ENCODE results near the gene MCF2L.

Gene MCF2L

DNA sequence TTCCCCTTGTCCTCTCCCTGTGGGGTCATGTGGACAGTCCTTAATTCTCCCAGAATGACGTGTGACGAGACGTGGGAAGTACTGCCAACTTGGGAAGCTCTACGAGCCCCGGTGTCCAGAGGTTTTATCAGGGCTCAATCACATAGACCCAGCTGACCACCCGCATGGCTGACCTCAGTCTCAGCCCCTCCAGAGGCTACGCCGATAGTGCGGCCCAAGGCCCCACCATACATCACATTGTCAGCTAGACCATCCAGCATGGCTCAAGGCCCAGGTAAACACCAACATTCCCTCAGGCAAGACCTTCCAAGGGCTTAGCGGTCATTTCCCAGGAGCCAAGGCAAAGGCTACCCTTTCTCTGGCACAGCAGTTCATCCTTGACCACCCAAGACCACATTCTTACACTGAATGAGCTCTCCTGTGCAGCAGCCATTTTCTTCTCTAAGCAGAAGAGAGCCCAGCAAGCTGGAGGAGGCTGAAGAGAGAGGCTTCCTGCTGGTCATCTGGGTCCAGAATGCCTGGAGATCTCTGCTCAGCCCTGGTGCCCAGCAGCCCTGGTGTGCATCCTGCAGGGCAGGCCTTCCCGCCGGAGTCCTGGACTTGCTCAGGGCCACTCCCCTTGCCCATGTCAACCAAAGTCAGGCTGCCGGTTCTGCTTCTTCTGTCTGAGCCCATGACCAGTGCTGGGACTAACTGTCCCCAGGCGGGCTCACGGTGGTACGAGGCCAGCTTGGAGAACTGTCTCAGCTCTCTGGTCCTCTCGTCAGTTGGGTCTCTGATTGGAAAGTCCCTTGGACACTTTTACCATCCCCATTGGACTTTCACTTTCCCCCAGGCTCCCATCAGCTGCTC, 145.7 kb downstream of the MCF2L start:
- DNase-seq (ENCODE audit: low read depth) = no peak

DNA sequence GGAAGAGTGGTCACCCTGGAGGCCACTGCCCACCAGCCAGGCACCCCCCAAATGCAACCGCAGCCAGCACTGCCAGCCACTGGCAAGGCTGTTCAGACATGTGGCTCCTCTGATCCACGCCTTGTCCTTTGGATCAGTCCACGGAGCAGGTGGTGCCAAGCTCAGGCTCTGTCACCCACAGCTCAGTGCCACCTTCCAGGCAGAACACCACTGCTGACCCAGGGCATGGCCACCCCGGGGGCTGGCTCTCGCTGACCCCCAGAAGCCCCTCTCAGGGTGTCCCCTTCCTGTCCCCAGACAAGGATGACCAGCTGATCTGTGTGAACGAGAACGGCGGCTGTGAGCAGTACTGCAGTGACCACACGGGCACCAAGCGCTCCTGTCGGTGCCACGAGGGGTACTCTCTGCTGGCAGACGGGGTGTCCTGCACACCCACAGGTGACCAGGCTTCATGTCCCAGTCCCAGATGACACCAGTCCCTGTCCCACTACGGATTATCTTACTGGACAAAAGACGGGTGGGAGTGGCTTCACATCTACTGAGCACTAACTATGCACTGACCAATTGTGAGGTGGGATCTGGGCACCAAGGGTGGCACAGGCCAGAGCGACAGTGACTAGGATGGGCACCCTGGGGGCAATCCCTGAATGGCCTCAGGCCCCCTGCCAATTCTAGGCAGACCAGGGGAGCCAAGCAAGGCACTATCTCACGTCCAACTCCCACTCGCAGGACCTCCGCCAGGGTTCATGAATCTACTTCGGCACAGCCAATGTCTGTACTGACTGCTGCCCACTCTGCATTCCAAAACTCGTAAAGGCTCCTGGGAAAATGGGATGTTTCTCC, 146.6 kb downstream of the MCF2L start:
- no peak for DNase-seq (ENCODE audit: low read depth)

DNA sequence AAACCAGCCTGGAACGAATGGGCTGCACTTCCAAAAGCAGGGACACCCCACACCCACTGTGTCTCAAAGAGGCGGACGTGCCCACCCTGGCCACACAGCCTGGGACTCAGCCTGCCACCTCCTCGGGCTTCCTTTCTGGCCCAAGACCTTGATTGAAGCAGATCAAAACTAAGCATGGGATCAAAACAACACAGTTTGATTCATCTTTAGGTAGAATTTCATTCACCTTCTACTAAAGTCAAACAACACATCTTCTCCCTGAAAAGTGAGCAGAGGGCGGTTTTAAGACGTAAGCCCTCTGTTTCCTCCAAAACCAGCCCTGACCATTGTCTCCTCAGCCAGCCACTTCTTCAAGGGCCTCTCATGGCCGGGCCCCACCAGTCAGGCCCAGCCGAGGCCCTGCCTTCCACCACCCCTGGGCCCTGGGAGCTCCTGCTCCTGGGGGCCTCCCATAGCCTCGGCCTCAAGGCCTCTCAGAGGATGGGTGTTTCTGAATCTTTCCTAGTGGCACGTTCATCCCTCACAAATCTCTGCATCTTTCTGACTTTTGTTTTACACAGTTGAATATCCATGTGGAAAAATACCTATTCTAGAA, 147.3 kb downstream of the MCF2L start:
- no peak for DNase-seq (ENCODE audit: low read depth)

DNA sequence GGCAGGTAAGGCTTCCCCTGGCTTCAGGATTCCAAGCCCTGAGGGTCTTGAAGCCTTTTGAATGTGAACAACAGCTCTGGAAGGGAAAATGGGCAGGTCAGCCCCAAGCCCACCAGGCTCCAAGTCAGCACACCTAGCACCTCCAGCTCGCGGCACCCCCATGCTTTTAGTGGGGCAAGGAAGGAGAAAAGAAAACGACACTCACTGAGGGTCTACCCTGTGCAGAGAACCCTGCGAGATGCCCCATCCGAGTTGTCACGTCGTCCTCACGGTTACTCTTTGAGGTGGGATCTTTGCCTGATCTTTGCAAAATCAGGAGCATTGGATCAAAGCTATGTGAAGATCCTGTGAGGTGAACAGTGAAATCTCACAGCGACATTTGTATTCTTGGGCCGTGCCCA, 147.9 kb downstream of the MCF2L start:
- no peak for DNase-seq (ENCODE audit: low read depth)

DNA sequence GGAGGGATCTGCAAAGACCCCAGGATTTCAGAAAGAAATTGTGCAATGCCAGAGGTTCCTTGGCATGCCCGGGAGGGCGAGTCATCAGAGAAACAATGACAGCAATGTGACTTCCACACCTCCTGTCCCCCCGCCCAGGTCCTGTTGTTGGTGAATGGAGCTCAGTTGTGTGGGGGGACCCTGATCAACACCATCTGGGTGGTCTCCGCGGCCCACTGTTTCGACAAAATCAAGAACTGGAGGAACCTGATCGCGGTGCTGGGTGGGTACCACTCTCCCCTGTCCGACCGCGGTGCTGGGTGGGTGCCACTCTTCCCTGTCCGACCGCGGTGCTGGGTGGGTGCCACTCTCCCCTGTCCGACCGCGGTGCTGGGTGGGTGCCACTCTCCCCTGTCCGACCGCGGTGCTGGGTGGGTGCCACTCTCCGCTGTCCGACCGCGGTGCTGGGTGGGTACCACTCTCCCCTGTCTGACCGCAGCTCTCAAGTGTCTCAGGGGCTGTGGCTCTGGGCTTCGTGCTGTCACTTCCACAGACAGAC, 148.4 kb downstream of the MCF2L start:
- no peak for DNase-seq (ENCODE audit: low read depth)

DNA sequence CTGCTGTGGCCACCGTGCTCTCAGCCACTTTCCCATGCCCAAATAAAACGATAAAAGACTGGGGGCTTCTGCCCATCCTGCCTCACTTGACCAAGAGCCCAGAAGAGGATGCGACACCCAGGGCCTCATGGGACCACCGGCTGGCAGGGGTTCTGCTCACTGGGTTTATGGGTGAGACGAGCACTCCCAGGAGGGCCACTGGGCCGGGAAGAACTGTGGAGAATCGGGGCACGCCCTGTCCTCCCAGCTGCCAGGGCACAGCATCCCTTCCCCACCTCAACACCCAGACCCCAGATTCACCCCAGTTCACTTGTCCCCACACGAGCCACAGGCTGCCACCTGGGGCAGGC, 148.9 kb downstream of the MCF2L start:
- no peak for DNase-seq (ENCODE audit: low read depth)

DNA sequence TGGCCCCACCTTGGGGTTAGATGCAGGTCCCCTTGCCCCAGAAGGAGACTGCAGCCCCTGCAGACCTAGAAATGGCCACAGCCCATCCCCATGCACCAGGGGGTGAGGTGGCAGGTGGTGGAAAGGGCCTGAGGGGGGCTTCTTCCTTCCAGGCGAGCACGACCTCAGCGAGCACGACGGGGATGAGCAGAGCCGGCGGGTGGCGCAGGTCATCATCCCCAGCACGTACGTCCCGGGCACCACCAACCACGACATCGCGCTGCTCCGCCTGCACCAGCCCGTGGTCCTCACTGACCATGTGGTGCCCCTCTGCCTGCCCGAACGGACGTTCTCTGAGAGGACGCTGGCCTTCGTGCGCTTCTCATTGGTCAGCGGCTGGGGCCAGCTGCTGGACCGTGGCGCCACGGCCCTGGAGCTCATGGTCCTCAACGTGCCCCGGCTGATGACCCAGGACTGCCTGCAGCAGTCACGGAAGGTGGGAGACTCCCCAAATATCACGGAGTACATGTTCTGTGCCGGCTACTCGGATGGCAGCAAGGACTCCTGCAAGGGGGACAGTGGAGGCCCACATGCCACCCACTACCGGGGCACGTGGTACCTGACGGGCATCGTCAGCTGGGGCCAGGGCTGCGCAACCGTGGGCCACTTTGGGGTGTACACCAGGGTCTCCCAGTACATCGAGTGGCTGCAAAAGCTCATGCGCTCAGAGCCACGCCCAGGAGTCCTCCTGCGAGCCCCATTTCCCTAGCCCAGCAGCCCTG, 149.4 kb downstream of the MCF2L start:
- no peak for DNase-seq (ENCODE audit: low read depth)

DNA sequence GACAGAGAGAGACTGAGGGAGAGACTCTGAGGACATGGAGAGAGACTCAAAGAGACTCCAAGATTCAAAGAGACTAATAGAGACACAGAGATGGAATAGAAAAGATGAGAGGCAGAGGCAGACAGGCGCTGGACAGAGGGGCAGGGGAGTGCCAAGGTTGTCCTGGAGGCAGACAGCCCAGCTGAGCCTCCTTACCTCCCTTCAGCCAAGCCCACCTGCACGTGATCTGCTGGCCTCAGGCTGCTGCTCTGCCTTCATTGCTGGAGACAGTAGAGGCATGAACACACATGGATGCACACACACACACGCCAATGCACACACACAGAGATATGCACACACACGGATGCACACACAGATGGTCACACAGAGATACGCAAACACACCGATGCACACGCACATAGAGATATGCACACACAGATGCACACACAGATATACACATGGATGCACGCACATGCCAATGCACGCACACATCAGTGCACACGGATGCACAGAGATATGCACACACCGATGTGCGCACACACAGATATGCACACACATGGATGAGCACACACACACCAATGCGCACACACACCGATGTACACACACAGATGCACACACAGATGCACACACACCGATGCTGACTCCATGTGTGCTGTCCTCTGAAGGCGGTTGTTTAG, 150.3 kb downstream of the MCF2L start:
- no peak for DNase-seq (ENCODE audit: low read depth)

DNA sequence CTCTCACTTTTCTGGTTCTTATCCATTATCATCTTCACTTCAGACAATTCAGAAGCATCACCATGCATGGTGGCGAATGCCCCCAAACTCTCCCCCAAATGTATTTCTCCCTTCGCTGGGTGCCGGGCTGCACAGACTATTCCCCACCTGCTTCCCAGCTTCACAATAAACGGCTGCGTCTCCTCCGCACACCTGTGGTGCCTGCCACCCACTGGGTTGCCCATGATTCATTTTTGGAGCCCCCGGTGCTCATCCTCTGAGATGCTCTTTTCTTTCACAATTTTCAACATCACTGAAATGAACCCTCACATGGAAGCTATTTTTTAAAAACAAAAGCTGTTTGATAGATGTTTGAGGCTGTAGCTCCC, 150.8 kb downstream of the MCF2L start:
- DNase-seq (ENCODE audit: low read depth) = no peak

DNA sequence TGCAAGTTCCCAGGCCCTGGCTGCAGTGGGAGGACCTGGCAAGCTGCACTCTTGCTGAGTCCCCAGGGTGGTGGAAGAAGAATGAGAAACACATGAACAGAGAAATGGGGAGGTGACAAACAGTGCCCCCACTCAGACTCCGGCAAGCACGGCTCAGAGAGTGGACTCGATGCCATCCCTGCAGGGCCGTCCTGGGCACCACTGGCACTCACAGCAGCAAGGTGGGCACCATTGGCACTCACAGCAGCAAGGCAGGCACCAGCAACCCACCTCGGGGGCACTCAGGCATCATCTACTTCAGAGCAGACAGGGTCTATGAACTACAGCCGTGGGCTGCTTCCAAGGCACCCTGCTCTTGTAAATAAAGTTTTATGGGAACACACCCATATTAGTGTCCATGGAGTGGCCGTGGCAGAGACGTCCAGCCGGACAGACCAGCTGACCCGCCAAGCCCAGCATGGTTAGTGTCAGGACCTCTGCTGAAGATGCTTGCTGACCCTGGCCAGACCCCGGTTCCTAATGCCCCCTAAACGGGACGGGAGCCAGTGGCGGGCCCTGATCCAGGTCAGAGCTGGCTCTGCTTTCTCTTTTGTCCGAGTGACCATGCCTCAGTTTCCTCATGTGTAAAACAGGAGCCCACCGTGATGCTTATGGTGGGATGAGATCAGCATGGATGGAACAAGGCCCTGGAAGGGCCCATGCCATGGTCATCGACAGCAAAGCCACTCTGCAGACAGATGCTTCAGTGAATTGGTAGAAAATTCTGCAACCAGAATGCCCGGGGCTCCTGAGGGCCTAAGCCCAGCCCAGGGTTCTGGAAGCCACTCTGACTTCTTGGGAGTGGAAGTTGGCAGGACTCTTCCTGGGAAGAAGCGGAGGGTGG, 151.5 kb downstream of the MCF2L start:
- no peak for DNase-seq (ENCODE audit: low read depth)

DNA sequence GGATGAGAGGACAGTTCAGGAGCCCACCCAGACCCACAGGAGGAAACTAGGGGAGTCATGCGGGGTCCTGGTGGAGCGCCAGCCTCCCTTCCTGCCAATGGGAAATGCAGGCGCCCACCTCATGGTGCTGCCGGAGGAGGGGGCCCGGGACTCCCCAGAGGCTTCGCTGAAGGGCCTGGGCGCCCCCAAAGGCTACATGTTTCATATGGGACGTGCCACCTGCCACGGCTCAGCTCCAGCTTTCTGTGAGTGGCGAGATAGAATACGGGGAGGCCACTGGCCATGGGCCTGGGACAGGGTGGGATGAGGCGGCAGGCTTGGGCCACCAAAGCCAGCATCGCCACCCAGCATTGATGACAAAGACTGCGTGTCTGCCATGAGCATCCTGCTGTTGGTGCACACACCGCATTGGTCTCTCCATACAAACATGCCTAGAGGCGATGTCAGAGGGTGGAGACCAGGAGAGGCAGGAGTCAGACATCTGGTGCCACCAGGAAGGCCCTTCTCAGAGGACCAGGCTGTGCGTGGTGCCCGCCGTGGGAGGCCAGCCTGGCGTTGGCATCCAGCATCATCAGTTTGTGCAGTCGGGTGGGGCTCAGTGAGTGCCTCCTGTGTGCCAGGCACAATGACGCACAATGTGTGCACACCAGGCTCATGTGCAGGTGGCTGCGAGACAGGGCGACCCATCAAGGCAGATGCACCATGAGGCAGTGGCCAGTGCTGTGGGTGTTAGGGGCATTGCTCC, 152.3 kb downstream of the MCF2L start:
- no peak for DNase-seq (ENCODE audit: low read depth)

DNA sequence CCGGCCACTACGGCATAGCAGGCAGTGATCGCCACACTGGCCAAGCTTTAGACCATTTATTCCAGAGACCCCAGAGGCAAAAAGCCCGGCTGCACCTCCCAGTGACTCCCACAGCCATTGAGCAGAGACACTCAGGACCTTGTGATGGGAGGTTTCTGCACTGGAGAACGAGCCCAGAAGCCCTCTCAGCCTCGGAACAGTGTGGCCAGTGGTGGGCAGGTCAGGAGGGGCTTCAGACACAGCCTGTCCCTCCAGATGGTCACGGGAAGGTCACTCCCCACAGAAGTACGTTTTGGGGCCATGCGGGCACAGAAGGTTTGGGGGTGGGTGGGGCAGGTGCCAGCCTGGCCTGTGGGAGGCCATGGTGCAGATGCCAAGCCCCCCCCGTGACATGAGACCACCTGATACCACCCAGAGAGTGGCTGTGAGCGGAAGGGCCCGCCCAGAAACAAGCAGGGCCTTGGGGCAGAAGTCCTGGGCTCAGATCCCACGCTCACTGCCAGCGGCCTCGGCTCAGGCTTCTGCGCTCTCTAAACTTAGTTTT, 153.0 kb downstream of the MCF2L start:
- DNase-seq (ENCODE audit: low read depth) = no peak

DNA sequence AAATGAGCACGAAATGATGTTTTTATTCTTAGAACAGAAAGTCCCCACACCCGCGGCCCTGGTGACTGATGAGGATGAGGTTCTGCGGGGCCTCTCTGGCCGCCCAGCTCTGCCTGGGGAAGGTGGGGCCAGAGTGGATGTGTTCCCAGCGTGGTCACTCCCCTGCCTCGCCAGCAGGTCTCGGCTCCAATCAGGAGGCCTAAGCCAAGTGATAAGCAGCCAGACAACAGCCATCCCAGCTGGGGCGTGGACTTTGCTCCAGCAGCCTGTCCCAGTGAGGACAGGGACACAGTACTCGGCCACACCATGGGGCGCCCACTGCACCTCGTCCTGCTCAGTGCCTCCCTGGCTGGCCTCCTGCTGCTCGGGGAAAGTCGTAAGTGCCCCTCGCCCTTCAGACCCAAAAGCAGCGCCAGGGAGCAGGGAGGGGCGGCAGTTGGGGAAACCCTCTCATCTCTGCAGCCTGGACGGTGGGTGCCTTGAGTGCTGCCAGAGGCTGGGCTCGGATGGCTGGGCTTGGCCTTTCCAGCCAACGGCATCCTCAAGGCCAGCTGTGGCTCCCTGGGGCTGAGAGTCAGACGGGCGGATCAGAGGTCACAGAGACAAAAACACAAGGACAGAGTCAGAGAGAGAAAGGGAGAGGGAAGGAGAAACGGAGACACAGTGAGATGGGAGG, 153.7 kb downstream of the MCF2L start, which contains the start of gene F10:
Gene F10 (plus strand): TSS at position 250 of the 676 bp plus-strand sequence. CDS start 57 bp downstream, at position 307.
- peak; percentile 65 for DNase-seq (ENCODE audit: low read depth)

DNA sequence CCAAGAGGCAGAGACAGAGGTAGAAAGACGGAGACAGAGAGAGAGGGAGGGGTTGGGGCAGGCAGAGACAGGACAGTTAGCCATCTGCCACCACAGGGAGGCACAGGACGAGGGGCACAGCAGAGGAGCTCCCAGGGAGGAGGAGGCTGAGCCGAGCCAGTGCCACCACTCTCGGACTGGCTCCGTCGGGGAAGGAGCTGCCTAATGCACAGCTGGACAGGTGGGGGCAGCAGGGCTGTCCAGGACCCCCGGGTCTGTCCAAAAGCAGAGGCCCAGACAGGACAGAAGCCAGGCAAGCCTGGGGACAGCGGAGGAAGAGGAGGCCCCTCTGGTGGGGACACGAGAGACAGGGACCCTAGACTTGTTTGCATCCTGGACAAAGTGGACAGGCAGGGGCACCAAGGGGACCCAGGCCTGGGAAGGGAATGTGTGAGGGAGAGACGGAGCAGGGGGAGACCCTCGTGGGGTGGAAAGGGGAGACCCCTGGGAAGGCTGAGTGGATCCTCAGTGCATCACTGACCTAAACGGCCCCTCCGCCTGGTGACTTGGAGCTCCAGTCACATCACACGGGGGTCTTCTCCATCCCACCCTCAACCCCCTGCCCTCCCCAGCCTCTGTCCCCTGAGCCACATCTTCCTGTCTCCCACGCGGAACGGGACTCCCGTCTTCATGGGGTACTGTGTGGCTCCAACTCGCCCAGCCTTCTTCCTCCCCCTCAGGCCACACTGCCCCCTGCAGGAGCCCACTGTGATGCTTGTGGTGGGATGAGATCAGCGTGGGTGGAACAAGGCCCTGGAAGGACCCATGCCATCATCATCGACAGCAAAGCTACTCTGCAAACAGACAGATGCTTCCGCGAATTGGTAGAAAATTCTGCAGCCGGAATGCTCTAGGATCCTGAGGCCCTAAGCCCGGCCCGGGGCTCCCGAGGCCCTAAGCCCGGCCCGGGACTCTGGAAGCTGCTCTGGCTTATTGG, 154.5 kb downstream of the MCF2L start:
- DNase-seq (ENCODE audit: low read depth) = no peak

DNA sequence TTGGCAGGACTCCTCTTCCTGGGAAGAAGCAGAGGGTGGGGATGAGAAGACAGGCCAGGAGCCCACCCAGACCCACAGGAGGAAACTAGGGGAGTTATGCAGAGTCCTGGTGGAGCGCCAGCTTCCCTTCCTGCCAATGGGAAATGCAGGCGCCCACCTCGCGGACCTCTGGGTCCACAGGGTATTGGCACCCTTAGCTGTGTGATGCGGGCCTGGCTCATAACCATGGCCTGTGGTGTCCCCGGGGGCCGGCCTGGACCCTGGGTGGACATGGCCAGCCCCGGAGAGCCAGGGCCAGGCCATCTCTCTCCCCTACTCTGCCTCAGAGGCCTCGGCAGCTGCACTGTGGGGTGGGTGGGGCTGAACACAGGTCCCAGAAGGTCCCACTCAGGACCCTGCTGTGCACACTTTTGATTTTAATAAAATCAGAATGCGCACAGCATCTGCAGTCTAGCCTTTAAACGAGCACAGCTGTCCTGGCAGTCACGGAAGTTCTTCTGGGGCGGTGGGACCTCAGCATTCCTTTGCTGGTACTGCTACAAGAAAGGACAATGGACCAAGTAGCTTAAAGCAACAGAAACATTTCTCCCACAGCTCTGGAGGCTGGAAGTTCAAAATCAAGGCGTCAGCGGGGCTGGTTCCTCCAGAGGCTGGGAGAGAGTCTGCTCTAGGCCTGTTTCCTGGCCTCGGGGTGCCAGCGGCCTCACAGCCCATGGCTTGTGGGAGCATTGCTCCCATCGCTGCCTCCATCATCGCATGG, 155.4 kb downstream of the MCF2L start:
- no peak for DNase-seq (ENCODE audit: low read depth)

DNA sequence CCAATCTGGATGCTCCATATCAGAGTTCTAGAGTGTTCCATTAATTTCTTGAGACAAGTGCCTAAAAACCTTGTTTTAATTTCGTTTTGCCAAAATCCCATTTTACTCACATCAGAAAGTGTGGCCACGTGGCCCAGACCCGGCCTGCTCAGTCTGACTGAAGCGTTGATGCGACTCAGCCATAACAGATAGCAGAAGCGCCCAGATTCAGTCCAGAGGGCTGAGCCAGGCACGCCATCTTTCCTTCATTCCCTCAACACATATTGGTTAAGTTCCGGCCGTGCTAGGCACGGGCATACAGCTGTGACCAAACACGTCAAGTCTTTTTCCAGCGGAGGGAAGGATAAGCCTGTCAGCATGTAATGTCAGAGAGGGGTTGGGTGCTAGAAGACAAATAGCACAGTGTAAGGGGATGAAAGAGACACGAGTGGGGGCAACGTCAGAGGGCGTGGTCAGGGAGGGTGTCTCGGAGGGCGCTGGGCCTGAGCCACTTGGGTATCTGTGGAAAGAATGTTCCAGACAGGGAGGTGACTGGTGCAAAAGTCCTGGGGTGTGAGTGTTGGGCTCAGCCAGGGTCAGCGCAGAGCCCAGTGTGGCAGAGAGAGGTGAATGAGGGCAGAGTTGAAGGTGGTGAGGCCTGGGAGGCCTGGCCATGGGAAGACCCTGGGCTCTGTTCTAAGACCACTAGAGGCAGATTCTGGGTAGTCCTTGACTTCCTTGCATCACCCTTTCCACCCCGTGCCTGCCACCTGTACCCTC, 156.7 kb downstream of the MCF2L start:
- no peak for DNase-seq (ENCODE audit: low read depth)
